ENCODE measurements around the gene ALPI.

DNA sequence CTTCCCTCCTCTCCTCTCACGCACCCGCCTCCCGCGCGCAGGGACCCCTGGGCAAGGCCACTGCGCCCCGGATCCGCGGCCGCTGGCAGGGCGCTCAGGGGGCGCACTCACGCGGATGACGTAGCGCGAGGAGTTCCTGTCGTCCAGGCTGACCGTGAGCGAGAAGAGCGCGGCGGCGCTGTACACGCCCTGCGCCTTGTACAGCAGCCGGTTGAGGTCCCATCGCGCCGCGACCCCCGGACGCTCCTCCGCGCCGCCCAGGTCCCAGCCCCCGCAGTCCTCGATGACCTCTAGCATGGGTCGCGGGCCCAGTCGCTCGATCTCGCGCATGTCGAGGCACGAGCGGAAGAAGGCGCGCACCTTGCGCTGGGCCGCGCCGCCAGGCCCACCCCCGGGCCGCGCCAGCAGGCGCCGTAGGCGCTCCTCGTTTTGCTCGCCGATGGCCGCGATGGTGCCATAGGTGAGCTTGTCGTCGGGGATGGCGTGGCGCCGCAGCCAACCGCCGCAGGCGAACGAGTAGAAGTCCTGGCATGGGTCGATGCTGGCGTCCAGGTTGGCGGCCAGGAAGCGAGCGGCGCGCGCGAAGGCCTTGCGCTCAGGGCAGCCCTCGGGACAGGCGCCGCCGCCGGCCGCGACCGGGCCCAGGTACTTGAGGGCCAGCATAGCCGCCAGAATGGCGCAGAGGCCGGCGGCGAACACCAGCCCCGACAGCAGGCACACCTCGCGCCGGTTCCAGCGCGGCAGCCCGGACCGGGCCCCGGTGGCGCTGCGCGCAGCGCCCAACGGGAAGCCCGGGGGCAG lies 30.0 kb downstream of the ALPI start:
- TF ChIP-seq, protein P1, sequence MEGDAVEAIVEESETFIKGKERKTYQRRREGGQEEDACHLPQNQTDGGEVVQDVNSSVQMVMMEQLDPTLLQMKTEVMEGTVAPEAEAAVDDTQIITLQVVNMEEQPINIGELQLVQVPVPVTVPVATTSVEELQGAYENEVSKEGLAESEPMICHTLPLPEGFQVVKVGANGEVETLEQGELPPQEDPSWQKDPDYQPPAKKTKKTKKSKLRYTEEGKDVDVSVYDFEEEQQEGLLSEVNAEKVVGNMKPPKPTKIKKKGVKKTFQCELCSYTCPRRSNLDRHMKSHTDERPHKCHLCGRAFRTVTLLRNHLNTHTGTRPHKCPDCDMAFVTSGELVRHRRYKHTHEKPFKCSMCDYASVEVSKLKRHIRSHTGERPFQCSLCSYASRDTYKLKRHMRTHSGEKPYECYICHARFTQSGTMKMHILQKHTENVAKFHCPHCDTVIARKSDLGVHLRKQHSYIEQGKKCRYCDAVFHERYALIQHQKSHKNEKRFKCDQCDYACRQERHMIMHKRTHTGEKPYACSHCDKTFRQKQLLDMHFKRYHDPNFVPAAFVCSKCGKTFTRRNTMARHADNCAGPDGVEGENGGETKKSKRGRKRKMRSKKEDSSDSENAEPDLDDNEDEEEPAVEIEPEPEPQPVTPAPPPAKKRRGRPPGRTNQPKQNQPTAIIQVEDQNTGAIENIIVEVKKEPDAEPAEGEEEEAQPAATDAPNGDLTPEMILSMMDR (IDR thresholded peaks at IDR 0.05) = no peak
- no peak for TF ChIP-seq POLR2A (IDR thresholded peaks at IDR 0.05)

Data from esophagus squamous epithelium (tissue), 4 donors.